SK-N-SH (cell line): ENCODE data around the gene BTRC. TPM values are rescaled to one million over a fixed set of nuclear protein-coding genes. Genes with fewer than 3 reads are reported as not detected.
A peak's percentile ranks its signal among the peaks of the same experiment; 100 is the strongest.

Experiments
- CTCF ChIA-PET: fragments of 300-600, 350-600 bp; formaldehyde crosslinking; extraction: SDS; loops from one replicate; lab custom pipeline; 2021; lab: Yijun Ruan, JAX
- POLR2A ChIA-PET: fragments of 350-600 bp; sonication (Branson Sonifier 250); formaldehyde crosslinking; extraction: SDS; loops from one replicate; lab custom pipeline; 2020; ENCODE audit warnings: antibody characterized with exemption, inconsistent platforms; lab: Yijun Ruan, JAX
- DNase-seq: peaks from one replicate; pipeline ENCODE4 v3.0.0; 2012
- H2AFZ ChIP-seq: fragments of 200-600 bp; sonication (generic); 2 replicates; pipeline ENCODE4 v1.8.1; 2016; ENCODE audit warnings: antibody characterized with exemption, mild to moderate bottlenecking, low read depth
- H3F3A ChIP-seq: fragments of 200-600 bp; sonication (generic); replicated peaks from 2 replicates; pipeline ENCODE3; 2016; ENCODE audit warnings: antibody characterized with exemption, mild to moderate bottlenecking; ENCODE audit not compliant: insufficient read depth
- H3K27ac ChIP-seq, 2 experiments: fragments of 200-500 bp in 1 of 2; fragments of 200-600 bp in 1 of 2; sonication (Bioruptor generic) in 1 of 2; sonication (generic), shearing (Covaris generic) in 1 of 2; 2 replicates each; pipeline versions ENCODE4 v1.5.1 to v1.6.1; 2014 to 2016; ENCODE audit warnings: low read depth in 2 of 2, inconsistent platforms in 1 of 2, low read length in 1 of 2, mild to moderate bottlenecking in 1 of 2, mixed read lengths in 1 of 2
- H3K27me3 ChIP-seq: fragments of 200-600 bp; sonication (generic), shearing (Covaris generic); 2 replicates; pipeline ENCODE4 v1.6.1; 2016; ENCODE audit warnings: mixed run types; ENCODE audit not compliant: insufficient read depth
- H3K36me3 ChIP-seq, 2 experiments: fragments of 200-500 bp in 1 of 2; fragments of 200-600 bp in 1 of 2; sonication (Bioruptor generic) in 1 of 2; sonication (generic) in 1 of 2; replicated peaks in 1 of 2; 2 replicates each; pipeline versions ENCODE3 to v1.5.1; 2014 to 2016; ENCODE audit warnings: low read length in 1 of 2, mild to moderate bottlenecking in 1 of 2; ENCODE audit not compliant: insufficient read depth in 2 of 2, control insufficient read depth in 1 of 2
- H3K4me1 ChIP-seq, 2 experiments: fragments of 200-500 bp in 1 of 2; fragments of 200-600 bp in 1 of 2; sonication (Bioruptor generic) in 1 of 2; sonication (generic), shearing (Covaris generic) in 1 of 2; 2 replicates each; pipeline versions ENCODE4 v1.5.1 to v1.6.1; 2014 to 2016; ENCODE audit warnings: low read depth in 1 of 2, low read length in 1 of 2, mixed run types in 1 of 2; ENCODE audit not compliant: insufficient read depth in 2 of 2, control insufficient read depth in 1 of 2
- H3K4me2 ChIP-seq: fragments of 200-600 bp; sonication (generic), shearing (Covaris generic); 2 replicates; pipeline ENCODE4 v1.6.1; 2017; ENCODE audit warnings: mixed run types
- H3K4me3 ChIP-seq, 2 experiments: fragments of 200-500 bp in 1 of 2; fragments of 200-600 bp in 1 of 2; sonication (Bioruptor generic) in 1 of 2; sonication (generic), shearing (Covaris generic) in 1 of 2; 2 replicates each; pipeline versions ENCODE4 v1.5.1 to v1.8.1; 2014 to 2016; ENCODE audit warnings: low read depth in 2 of 2, inconsistent platforms in 1 of 2, low read length in 1 of 2, mild to moderate bottlenecking in 1 of 2, mixed read lengths in 1 of 2, moderate library complexity in 1 of 2
- H3K79me2 ChIP-seq: fragments of 200-600 bp; sonication (generic); 2 replicates; pipeline ENCODE4 v1.8.1; 2017; ENCODE audit warnings: mild to moderate bottlenecking; ENCODE audit not compliant: insufficient read depth
- H3K9ac ChIP-seq: fragments of 200-600 bp; sonication (generic); 2 replicates; pipeline ENCODE4 v1.6.1; 2017; ENCODE audit warnings: mixed run types
- H3K9me2 ChIP-seq: fragments of 200-600 bp; sonication (generic); 2 replicates; pipeline ENCODE4 v1.6.1; 2017; ENCODE audit warnings: mixed run types
- H3K9me3 ChIP-seq: fragments of 200-600 bp; sonication (generic); 2 replicates; pipeline ENCODE4 v1.6.1; 2017; ENCODE audit warnings: mixed run types, mild to moderate bottlenecking, moderate library complexity
- H4K20me1 ChIP-seq: fragments of 200-600 bp; sonication (generic); 2 replicates; pipeline ENCODE4 v1.6.1; 2017; ENCODE audit warnings: mild to moderate bottlenecking, mixed run types; ENCODE audit not compliant: insufficient read depth
- CHD2 ChIP-seq: fragments of 150-350 bp; IDR thresholded peaks from 2 replicates; pipeline ENCODE4 v1.6.1; 2018; ENCODE audit warnings: low read length; ENCODE audit not compliant: partially characterized antibody
- ELF1 ChIP-seq: IDR thresholded peaks from 2 replicates; pipeline ENCODE4 v1.4.0; 2012
- EZH2phosphoT487 ChIP-seq: fragments of 200-600 bp; sonication (generic); IDR thresholded peaks from 2 replicates; pipeline ENCODE4 v1.6.1; 2017; ENCODE audit warnings: low read depth, mixed run types, mild to moderate bottlenecking, antibody characterized with exemption, moderate library complexity, borderline replicate concordance
- FOXM1 ChIP-seq: IDR thresholded peaks from 2 replicates; pipeline ENCODE4 v1.4.0; 2012; ENCODE audit warnings: low read depth, mild to moderate bottlenecking
- GATA2 ChIP-seq: sonication (generic); formaldehyde crosslinking; IDR thresholded peaks from 2 replicates; pipeline ENCODE4 v1.5.0; 2020; ENCODE audit warnings: mild to moderate bottlenecking, missing genetic modification reagents
- JUND ChIP-seq: IDR thresholded peaks from 2 replicates; pipeline ENCODE4 v1.4.0; 2012
- MXI1 ChIP-seq: IDR thresholded peaks from 2 replicates; pipeline ENCODE4 v1.6.1; 2012; ENCODE audit warnings: mild to moderate bottlenecking, low read depth, low read length, improper control_type of control experiment
- NFIC ChIP-seq: IDR thresholded peaks from 2 replicates; pipeline ENCODE4 v1.4.0; 2012; ENCODE audit warnings: borderline replicate concordance
- RAD21 ChIP-seq: IDR thresholded peaks from 2 replicates; pipeline ENCODE4 v1.6.1; 2012; ENCODE audit warnings: mild to moderate bottlenecking, low read length
- RXRA ChIP-seq: IDR thresholded peaks from 2 replicates; pipeline ENCODE4 v1.4.0; 2012; ENCODE audit warnings: low read depth, mild to moderate bottlenecking, borderline replicate concordance
- SIN3A ChIP-seq: IDR thresholded peaks from 2 replicates; pipeline ENCODE4 v1.6.1; 2012; ENCODE audit warnings: low read depth, mild to moderate bottlenecking, low read length, moderate library complexity, borderline replicate concordance
- SMC3 ChIP-seq: IDR thresholded peaks from 2 replicates; pipeline ENCODE4 v1.6.1; 2012; ENCODE audit warnings: low read depth, low read length, improper control_type of control experiment
- TAF1 ChIP-seq: IDR thresholded peaks from 2 replicates; pipeline ENCODE4 v1.6.1; 2012; ENCODE audit warnings: low read depth, mild to moderate bottlenecking, low read length, moderate library complexity, borderline replicate concordance
- TCF12 ChIP-seq: IDR thresholded peaks from 2 replicates; pipeline ENCODE4 v1.4.0; 2012
- TEAD4 ChIP-seq: IDR thresholded peaks from 2 replicates; pipeline ENCODE4 v1.4.0; 2012; ENCODE audit warnings: mild to moderate bottlenecking, borderline replicate concordance; ENCODE audit not compliant: insufficient read depth
- YY1 ChIP-seq: IDR thresholded peaks from 2 replicates; pipeline ENCODE4 v1.4.0; 2012; ENCODE audit warnings: low read depth, mild to moderate bottlenecking
- WGBS: methylation state at CpG from one replicate; pipeline ENCODE4 v1.1.6; 2017; ENCODE audit warnings: low lambda C conversion rate; 5-methylcytosine and 5-hydroxymethylcytosine counted together
- polyA plus RNA-seq, 3 experiments: library from polyadenylated mRNA; depleted of rRNA; stranded (reverse); fragments of >200 nt; gene quantifications; 2 replicates each; pipeline ENCODE4 v1.2.3, GENCODE V29; 2012
- TF ChIP-seq, protein P1 (sequence below): IDR thresholded peaks from 2 replicates; pipeline ENCODE4; 2012
- TF ChIP-seq, protein P2 (sequence below): fragments of 200-600 bp; sonication (generic); IDR thresholded peaks from 2 replicates; pipeline ENCODE4 v1.6.1; 2017; ENCODE audit warnings: antibody characterized with exemption, mild to moderate bottlenecking, moderate library complexity
- TF ChIP-seq, protein P3 (sequence below): fragments of 150-350 bp; IDR thresholded peaks from 2 replicates; pipeline ENCODE4 v1.6.1; 2017; ENCODE audit warnings: antibody characterized with exemption, low read length, low read depth, borderline replicate concordance
- TF ChIP-seq, protein P4 (sequence below): fragments of 150-350 bp; IDR thresholded peaks from 2 replicates; pipeline ENCODE4 v1.6.1; 2016; ENCODE audit warnings: mild to moderate bottlenecking, low read depth, low read length

BTRC gene
- polyA plus RNA-seq, 1 of the 3 experiments (the other 2 are of a cell fraction): 6.5 TPM

DNA sequence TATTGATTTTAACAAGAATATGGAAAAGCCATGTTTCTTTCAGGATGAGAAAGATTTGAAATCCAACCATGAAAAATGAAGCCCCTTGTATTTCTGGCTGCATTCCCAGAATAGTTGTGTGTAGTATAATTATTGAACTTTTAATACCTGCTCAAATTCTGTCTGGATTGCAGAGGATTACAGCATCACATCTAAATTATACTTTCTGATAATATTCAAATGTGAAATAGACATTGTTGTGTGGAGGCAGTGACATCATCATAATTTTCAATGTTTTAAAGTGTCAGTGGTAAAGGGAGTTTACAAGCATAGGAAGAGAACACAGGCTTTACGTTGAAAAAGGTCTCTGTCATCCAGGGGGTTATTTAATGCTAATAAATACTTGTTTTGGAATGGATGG, 140.7 kb downstream of the BTRC start:
- CTCF ChIA-PET: interaction anchor here (0.6 to 4.3 kb wide), 16 partner anchors 12 to 281 kb away, joined by 3 to 26 read pairs (median 4); no protein-coding TSS in a partner anchor
- H3K79me2 ChIP-seq: no peaks in the 10 kb centered on the region
- H3K4me3 ChIP-seq: no peak overlapping the region
- POLR2A ChIA-PET: no interaction called here
- 87% methylated on average over 1 of the region's 1 CpG for WGBS
- H3K27me3 ChIP-seq: no peaks in the 10 kb centered on the region
- TF ChIP-seq NFIC (no peak), TAF1 (no peak), FOXM1 (no peak), ELF1 (no peak), RXRA (no peak), SIN3A (no peak), CHD2 (no peak), GATA2 (CRISPR knock-in tag) (no peak), TCF12 (no peak), TEAD4 (no peak)
- TF ChIP-seq, protein P1, sequence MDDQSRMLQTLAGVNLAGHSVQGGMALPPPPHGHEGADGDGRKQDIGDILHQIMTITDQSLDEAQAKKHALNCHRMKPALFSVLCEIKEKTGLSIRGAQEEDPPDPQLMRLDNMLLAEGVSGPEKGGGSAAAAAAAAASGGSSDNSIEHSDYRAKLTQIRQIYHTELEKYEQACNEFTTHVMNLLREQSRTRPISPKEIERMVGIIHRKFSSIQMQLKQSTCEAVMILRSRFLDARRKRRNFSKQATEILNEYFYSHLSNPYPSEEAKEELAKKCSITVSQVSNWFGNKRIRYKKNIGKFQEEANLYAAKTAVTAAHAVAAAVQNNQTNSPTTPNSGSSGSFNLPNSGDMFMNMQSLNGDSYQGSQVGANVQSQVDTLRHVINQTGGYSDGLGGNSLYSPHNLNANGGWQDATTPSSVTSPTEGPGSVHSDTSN: no peak
- H4K20me1 ChIP-seq: no peaks in the 10 kb centered on the region
- no peak overlapping the region for H3K27ac ChIP-seq
- H3F3A ChIP-seq: no peaks in the 10 kb centered on the region
- H3K9ac ChIP-seq: no peak overlapping the region
- H3K4me2 ChIP-seq: no peak overlapping the region
- peaks cover 0 to 9% of the 10 kb centered on the region in 2 experiments; a peak in 2 of 4 replicates for H3K4me1 ChIP-seq
- DNase-seq: no peak
- H3K9me2 ChIP-seq: no peaks in the 10 kb centered on the region
- no peaks in the 10 kb centered on the region for H3K9me3 ChIP-seq
- no peaks in the 10 kb centered on the region for H3K36me3 ChIP-seq
- no peak overlapping the region for H2AFZ ChIP-seq

DNA sequence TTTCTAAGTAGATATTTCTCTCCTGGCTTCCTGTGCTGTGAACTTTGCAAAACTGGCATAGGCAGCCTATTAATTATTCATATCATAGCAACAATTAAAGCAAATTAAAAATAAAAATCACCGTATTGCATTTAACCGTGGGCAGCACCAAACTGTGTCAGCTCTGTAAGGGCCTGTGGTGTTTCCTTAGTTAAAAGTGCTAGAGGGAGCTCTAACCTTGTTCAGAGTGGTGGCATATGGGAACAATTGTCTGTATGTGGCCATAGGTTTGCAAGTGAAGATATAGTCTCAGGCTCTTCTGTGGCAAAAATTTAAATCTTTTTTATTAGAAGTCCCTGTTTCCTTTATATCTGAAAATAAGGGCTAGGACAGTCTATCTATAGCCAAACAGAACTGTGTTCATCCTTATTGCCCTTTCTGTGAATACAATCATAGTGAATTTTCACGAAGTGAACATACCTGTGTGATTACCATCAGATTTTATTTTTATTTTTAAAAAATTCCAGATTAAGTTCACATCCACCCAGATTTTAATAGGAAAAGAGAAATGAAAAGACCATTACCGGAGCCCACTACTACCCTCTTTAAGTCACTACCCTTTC, 141.5 kb downstream of the BTRC start:
- no peaks in the 10 kb centered on the region for H3K9me3 ChIP-seq
- H3K9ac ChIP-seq: no peak overlapping the region
- CTCF ChIA-PET: interaction anchor here (0.6 to 3.7 kb wide), 13 partner anchors 12 to 282 kb away, joined by 3 to 17 read pairs (median 4); no protein-coding TSS in a partner anchor
- no peaks in the 10 kb centered on the region for H4K20me1 ChIP-seq
- H3K9me2 ChIP-seq: no peaks in the 10 kb centered on the region
- WGBS: 71% methylated on average over 4 of the region's 4 CpGs
- no peak overlapping the region for H2AFZ ChIP-seq
- POLR2A ChIA-PET: no interaction called here
- H3K79me2 ChIP-seq: no peaks in the 10 kb centered on the region
- H3K4me1 ChIP-seq: peaks cover 0 to 9% of the 10 kb centered on the region in 2 experiments; a peak in 2 of 4 replicates
- DNase-seq: peak; percentile 43
- no peak overlapping the region for H3K27ac ChIP-seq
- H3F3A ChIP-seq: no peaks in the 10 kb centered on the region
- no peaks in the 10 kb centered on the region for H3K36me3 ChIP-seq
- H3K4me2 ChIP-seq: no peak overlapping the region
- TF ChIP-seq RAD21: peak; percentile 78
- 0 out of 2 replicates have a peak, but pooled peaks have one; percentile 23 for TF ChIP-seq MXI1
- TF ChIP-seq YY1: no peak
- TF ChIP-seq, protein P2, sequence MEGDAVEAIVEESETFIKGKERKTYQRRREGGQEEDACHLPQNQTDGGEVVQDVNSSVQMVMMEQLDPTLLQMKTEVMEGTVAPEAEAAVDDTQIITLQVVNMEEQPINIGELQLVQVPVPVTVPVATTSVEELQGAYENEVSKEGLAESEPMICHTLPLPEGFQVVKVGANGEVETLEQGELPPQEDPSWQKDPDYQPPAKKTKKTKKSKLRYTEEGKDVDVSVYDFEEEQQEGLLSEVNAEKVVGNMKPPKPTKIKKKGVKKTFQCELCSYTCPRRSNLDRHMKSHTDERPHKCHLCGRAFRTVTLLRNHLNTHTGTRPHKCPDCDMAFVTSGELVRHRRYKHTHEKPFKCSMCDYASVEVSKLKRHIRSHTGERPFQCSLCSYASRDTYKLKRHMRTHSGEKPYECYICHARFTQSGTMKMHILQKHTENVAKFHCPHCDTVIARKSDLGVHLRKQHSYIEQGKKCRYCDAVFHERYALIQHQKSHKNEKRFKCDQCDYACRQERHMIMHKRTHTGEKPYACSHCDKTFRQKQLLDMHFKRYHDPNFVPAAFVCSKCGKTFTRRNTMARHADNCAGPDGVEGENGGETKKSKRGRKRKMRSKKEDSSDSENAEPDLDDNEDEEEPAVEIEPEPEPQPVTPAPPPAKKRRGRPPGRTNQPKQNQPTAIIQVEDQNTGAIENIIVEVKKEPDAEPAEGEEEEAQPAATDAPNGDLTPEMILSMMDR: peak; percentile 41
- TF ChIP-seq ELF1: no peak
- TF ChIP-seq, protein P3, sequence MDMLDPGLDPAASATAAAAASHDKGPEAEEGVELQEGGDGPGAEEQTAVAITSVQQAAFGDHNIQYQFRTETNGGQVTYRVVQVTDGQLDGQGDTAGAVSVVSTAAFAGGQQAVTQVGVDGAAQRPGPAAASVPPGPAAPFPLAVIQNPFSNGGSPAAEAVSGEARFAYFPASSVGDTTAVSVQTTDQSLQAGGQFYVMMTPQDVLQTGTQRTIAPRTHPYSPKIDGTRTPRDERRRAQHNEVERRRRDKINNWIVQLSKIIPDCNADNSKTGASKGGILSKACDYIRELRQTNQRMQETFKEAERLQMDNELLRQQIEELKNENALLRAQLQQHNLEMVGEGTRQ: no peak
- TF ChIP-seq EZH2phosphoT487: no peak
- TF ChIP-seq SMC3: peak; percentile 61
- TF ChIP-seq JUND: no peak
- TF ChIP-seq, protein P4, sequence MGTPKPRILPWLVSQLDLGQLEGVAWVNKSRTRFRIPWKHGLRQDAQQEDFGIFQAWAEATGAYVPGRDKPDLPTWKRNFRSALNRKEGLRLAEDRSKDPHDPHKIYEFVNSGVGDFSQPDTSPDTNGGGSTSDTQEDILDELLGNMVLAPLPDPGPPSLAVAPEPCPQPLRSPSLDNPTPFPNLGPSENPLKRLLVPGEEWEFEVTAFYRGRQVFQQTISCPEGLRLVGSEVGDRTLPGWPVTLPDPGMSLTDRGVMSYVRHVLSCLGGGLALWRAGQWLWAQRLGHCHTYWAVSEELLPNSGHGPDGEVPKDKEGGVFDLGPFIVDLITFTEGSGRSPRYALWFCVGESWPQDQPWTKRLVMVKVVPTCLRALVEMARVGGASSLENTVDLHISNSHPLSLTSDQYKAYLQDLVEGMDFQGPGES: no peak
- H3K27me3 ChIP-seq: no peaks in the 10 kb centered on the region
- H3K4me3 ChIP-seq: no peak overlapping the region
